Measurements from ENCODE around the gene BNC1.

Gene BNC1

GRCh38 chr15:83289160-83289559 lies 4.7 kb upstream of the BNC1 start:
- H3K9ac ChIP-seq (ENCODE audit: low read length): no peak overlapping the region
- no peak overlapping the region for H3K4me3 ChIP-seq (ENCODE audit: low read length)
- H3K36me3 ChIP-seq (ENCODE audit: control insufficient read depth, insufficient read depth, low read length): no peaks in the 10 kb centered on the region
- no peaks in the 10 kb centered on the region for H3K4me1 ChIP-seq (ENCODE audit: control insufficient read depth, insufficient read depth, low read length)
- H3K27ac ChIP-seq (ENCODE audit: low read depth, low read length): no peak overlapping the region
- peaks cover 11% of the 10 kb centered on the region for H3K27me3 ChIP-seq (ENCODE audit: control insufficient read depth, insufficient read depth, low read length)

GRCh38 chr15:83288381-83288801 lies 3.9 kb upstream of the BNC1 start:
- Histone ChIP-seq H3K4me3 (ENCODE audit: low read length) (no peak overlapping the region), H3K27me3 (ENCODE audit: control insufficient read depth, insufficient read depth, low read length) (peaks cover 13% of the 10 kb centered on the region), H3K27ac (ENCODE audit: low read depth, low read length) (no peak overlapping the region), H3K9ac (ENCODE audit: low read length) (no peak overlapping the region), H3K36me3 (ENCODE audit: control insufficient read depth, insufficient read depth, low read length) (no peaks in the 10 kb centered on the region), H3K4me1 (ENCODE audit: control insufficient read depth, insufficient read depth, low read length) (no peaks in the 10 kb centered on the region)

- Histone ChIP-seq H3K36me3 (ENCODE audit: control insufficient read depth, insufficient read depth, low read length) (no peaks in the 10 kb centered on the region), H3K27me3 (ENCODE audit: control insufficient read depth, insufficient read depth, low read length) (peaks cover 14% of the 10 kb centered on the region), H3K27ac (ENCODE audit: low read depth, low read length) (no peak overlapping the region)
Observed at GRCh38 chr15:83287541-83288027, 3.1 kb upstream of the BNC1 start.

GRCh38 chr15:83285979-83286553 lies 1.6 kb upstream of the BNC1 start:
- no peak overlapping the region for H3K9ac ChIP-seq (ENCODE audit: low read length)
- no peaks in the 10 kb centered on the region for H3K4me1 ChIP-seq (ENCODE audit: control insufficient read depth, insufficient read depth, low read length)
- H3K36me3 ChIP-seq (ENCODE audit: control insufficient read depth, insufficient read depth, low read length): no peaks in the 10 kb centered on the region
- no peak overlapping the region for H3K4me3 ChIP-seq (ENCODE audit: low read length)
- no peak overlapping the region for H3K27ac ChIP-seq (ENCODE audit: low read depth, low read length)
- H3K27me3 ChIP-seq (ENCODE audit: control insufficient read depth, insufficient read depth, low read length): peaks cover 14% of the 10 kb centered on the region

More at GRCh38 chr15:83287541-83288027, 3.1 kb upstream of the BNC1 start:
- H3K9ac ChIP-seq (ENCODE audit: low read length): no peak overlapping the region
- H3K4me1 ChIP-seq (ENCODE audit: control insufficient read depth, insufficient read depth, low read length): no peaks in the 10 kb centered on the region
- H3K4me3 ChIP-seq (ENCODE audit: low read length): no peak overlapping the region

- Histone ChIP-seq H3K4me3 (ENCODE audit: low read length) (no peak overlapping the region), H3K36me3 (ENCODE audit: control insufficient read depth, insufficient read depth, low read length) (no peaks in the 10 kb centered on the region), H3K27me3 (ENCODE audit: control insufficient read depth, insufficient read depth, low read length) (peaks cover 14% of the 10 kb centered on the region)
Observed at GRCh38 chr15:83285284-83285978, 967 bp upstream of the BNC1 start.

GRCh38 chr15:83283813-83284558 lies 478 bp downstream of the BNC1 start:
- Histone ChIP-seq H3K27ac (ENCODE audit: low read depth, low read length) (no peak overlapping the region), H3K9ac (ENCODE audit: low read length) (no peak overlapping the region), H3K36me3 (ENCODE audit: control insufficient read depth, insufficient read depth, low read length) (no peaks in the 10 kb centered on the region), H3K4me3 (ENCODE audit: low read length) (peak overlapping the region; percentile 24), H3K4me1 (ENCODE audit: control insufficient read depth, insufficient read depth, low read length) (no peaks in the 10 kb centered on the region), H3K27me3 (ENCODE audit: control insufficient read depth, insufficient read depth, low read length) (peaks cover 14% of the 10 kb centered on the region)

More at GRCh38 chr15:83285284-83285978, 967 bp upstream of the BNC1 start:
- no peaks in the 10 kb centered on the region for H3K4me1 ChIP-seq (ENCODE audit: control insufficient read depth, insufficient read depth, low read length)
- no peak overlapping the region for H3K9ac ChIP-seq (ENCODE audit: low read length)
- no peak overlapping the region for H3K27ac ChIP-seq (ENCODE audit: low read depth, low read length)

- Histone ChIP-seq H3K27ac (ENCODE audit: low read depth, low read length) (no peak overlapping the region), H3K4me3 (ENCODE audit: low read length) (peak overlapping the region; percentile 24), H3K36me3 (ENCODE audit: control insufficient read depth, insufficient read depth, low read length) (no peaks in the 10 kb centered on the region), H3K9ac (ENCODE audit: low read length) (no peak overlapping the region), H3K4me1 (ENCODE audit: control insufficient read depth, insufficient read depth, low read length) (no peaks in the 10 kb centered on the region), H3K27me3 (ENCODE audit: control insufficient read depth, insufficient read depth, low read length) (peaks cover 14% of the 10 kb centered on the region)
Observed at GRCh38 chr15:83283138-83283812, 1.2 kb downstream of the BNC1 start.

- no peaks in the 10 kb centered on the region for H3K4me1 ChIP-seq (ENCODE audit: control insufficient read depth, insufficient read depth, low read length)
- peaks cover 14% of the 10 kb centered on the region for H3K27me3 ChIP-seq (ENCODE audit: control insufficient read depth, insufficient read depth, low read length)
- H3K9ac ChIP-seq (ENCODE audit: low read length): no peak overlapping the region
- H3K27ac ChIP-seq (ENCODE audit: low read depth, low read length): no peak overlapping the region
- H3K36me3 ChIP-seq (ENCODE audit: control insufficient read depth, insufficient read depth, low read length): no peaks in the 10 kb centered on the region
- no peak overlapping the region for H3K4me3 ChIP-seq (ENCODE audit: low read length)
Observed at GRCh38 chr15:83282776-83283137, 1.7 kb downstream of the BNC1 start.

- no peaks in the 10 kb centered on the region for H3K36me3 ChIP-seq (ENCODE audit: control insufficient read depth, insufficient read depth, low read length)
- no peak overlapping the region for H3K4me3 ChIP-seq (ENCODE audit: low read length)
- no peak overlapping the region for H3K9ac ChIP-seq (ENCODE audit: low read length)
- no peak overlapping the region for H3K27ac ChIP-seq (ENCODE audit: low read depth, low read length)
- no peaks in the 10 kb centered on the region for H3K4me1 ChIP-seq (ENCODE audit: control insufficient read depth, insufficient read depth, low read length)
- peaks cover 14% of the 10 kb centered on the region for H3K27me3 ChIP-seq (ENCODE audit: control insufficient read depth, insufficient read depth, low read length)
Observed at GRCh38 chr15:83282141-83282540, 2.3 kb downstream of the BNC1 start.

- no peak overlapping the region for H3K27ac ChIP-seq (ENCODE audit: low read depth, low read length)
- no peak overlapping the region for H3K9ac ChIP-seq (ENCODE audit: low read length)
- no peaks in the 10 kb centered on the region for H3K27me3 ChIP-seq (ENCODE audit: control insufficient read depth, insufficient read depth, low read length)
- no peaks in the 10 kb centered on the region for H3K4me1 ChIP-seq (ENCODE audit: control insufficient read depth, insufficient read depth, low read length)
- H3K4me3 ChIP-seq (ENCODE audit: low read length): no peak overlapping the region
- H3K36me3 ChIP-seq (ENCODE audit: control insufficient read depth, insufficient read depth, low read length): no peaks in the 10 kb centered on the region
Observed at GRCh38 chr15:83278191-83278590, 6.3 kb downstream of the BNC1 start.

GRCh38 chr15:83276661-83277060 lies 7.8 kb downstream of the BNC1 start:
- H3K4me3 ChIP-seq (ENCODE audit: low read length): no peak overlapping the region
- H3K9ac ChIP-seq (ENCODE audit: low read length): no peak overlapping the region
- no peaks in the 10 kb centered on the region for H3K27me3 ChIP-seq (ENCODE audit: control insufficient read depth, insufficient read depth, low read length)
- H3K4me1 ChIP-seq (ENCODE audit: control insufficient read depth, insufficient read depth, low read length): no peaks in the 10 kb centered on the region
- H3K36me3 ChIP-seq (ENCODE audit: control insufficient read depth, insufficient read depth, low read length): no peaks in the 10 kb centered on the region
- no peak overlapping the region for H3K27ac ChIP-seq (ENCODE audit: low read depth, low read length)

- Histone ChIP-seq H3K4me3 (ENCODE audit: low read length) (no peak overlapping the region), H3K27ac (ENCODE audit: low read depth, low read length) (no peak overlapping the region), H3K36me3 (ENCODE audit: control insufficient read depth, insufficient read depth, low read length) (no peaks in the 10 kb centered on the region), H3K27me3 (ENCODE audit: control insufficient read depth, insufficient read depth, low read length) (no peaks in the 10 kb centered on the region), H3K4me1 (ENCODE audit: control insufficient read depth, insufficient read depth, low read length) (no peaks in the 10 kb centered on the region), H3K9ac (ENCODE audit: low read length) (no peak overlapping the region)
Observed at GRCh38 chr15:83275412-83275811, 9.1 kb downstream of the BNC1 start.

Measured in rectal smooth muscle tissue (tissue), 1 donor.